IPS-18a (cell line): Measurements from ENCODE around the gene SUSD1.

ENCODE experiments used
- H3K27ac ChIP-seq: one replicate; pipeline ENCODE4 v1.5.1; 2013; ENCODE audit warnings: low read length
- H3K27me3 ChIP-seq: one replicate; pipeline ENCODE4 v1.6.1; 2013; ENCODE audit warnings: mild to moderate bottlenecking, low read length; ENCODE audit not compliant: control insufficient read depth, insufficient read depth
- H3K36me3 ChIP-seq: one replicate; pipeline ENCODE4 v1.6.1; 2013; ENCODE audit warnings: low read depth, low read length; ENCODE audit not compliant: control insufficient read depth
- H3K4me1 ChIP-seq: one replicate; pipeline ENCODE4 v1.6.1; 2013; ENCODE audit warnings: low read depth, low read length; ENCODE audit not compliant: control insufficient read depth
- H3K4me3 ChIP-seq: one replicate; pipeline ENCODE4 v1.5.1; 2013; ENCODE audit warnings: low read length
- H3K9ac ChIP-seq: one replicate; pipeline ENCODE4 v1.6.1; 2013; ENCODE audit warnings: mild to moderate bottlenecking, low read length, moderate library complexity
- H3K9me3 ChIP-seq: one replicate; pipeline ENCODE4 v1.6.1; 2013; ENCODE audit warnings: low read depth, low read length; ENCODE audit not compliant: control insufficient read depth

Gene SUSD1

GRCh38 chr9:112127281-112127680 is 47.8 kb downstream of the SUSD1 start:
- no peaks in the 10 kb centered on the region for H3K9me3 ChIP-seq
- no peak overlapping the region for H3K4me3 ChIP-seq
- H3K27me3 ChIP-seq = no peaks in the 10 kb centered on the region
- no peak overlapping the region for H3K9ac ChIP-seq
- H3K4me1 ChIP-seq = no peaks in the 10 kb centered on the region
- H3K27ac ChIP-seq = no peak overlapping the region
- no peaks in the 10 kb centered on the region for H3K36me3 ChIP-seq

- peaks cover under 1% of the 10 kb centered on the region for H3K4me1 ChIP-seq
- H3K27me3 ChIP-seq = no peaks in the 10 kb centered on the region
- no peaks in the 10 kb centered on the region for H3K36me3 ChIP-seq
- H3K9ac ChIP-seq = no peak overlapping the region
- no peak overlapping the region for H3K4me3 ChIP-seq
- H3K27ac ChIP-seq = no peak overlapping the region
- H3K9me3 ChIP-seq = no peaks in the 10 kb centered on the region
These were observed 49.1 kb downstream of the SUSD1 start for GRCh38 chr9:112125951-112126388.

GRCh38 chr9:112124156-112124555 is 50.9 kb downstream of the SUSD1 start:
- Histone ChIP-seq H3K27ac (no peak overlapping the region), H3K4me1 (peaks cover 11% of the 10 kb centered on the region), H3K36me3 (no peaks in the 10 kb centered on the region), H3K4me3 (no peak overlapping the region), H3K27me3 (no peaks in the 10 kb centered on the region), H3K9ac (no peak overlapping the region), H3K9me3 (no peaks in the 10 kb centered on the region)

GRCh38 chr9:112121633-112122032 is 53.5 kb downstream of the SUSD1 start:
- Histone ChIP-seq H3K4me1 (peaks cover 12% of the 10 kb centered on the region), H3K4me3 (no peak overlapping the region), H3K27ac (no peak overlapping the region), H3K27me3 (no peaks in the 10 kb centered on the region), H3K36me3 (no peaks in the 10 kb centered on the region), H3K9me3 (no peaks in the 10 kb centered on the region), H3K9ac (no peak overlapping the region)

DNA sequence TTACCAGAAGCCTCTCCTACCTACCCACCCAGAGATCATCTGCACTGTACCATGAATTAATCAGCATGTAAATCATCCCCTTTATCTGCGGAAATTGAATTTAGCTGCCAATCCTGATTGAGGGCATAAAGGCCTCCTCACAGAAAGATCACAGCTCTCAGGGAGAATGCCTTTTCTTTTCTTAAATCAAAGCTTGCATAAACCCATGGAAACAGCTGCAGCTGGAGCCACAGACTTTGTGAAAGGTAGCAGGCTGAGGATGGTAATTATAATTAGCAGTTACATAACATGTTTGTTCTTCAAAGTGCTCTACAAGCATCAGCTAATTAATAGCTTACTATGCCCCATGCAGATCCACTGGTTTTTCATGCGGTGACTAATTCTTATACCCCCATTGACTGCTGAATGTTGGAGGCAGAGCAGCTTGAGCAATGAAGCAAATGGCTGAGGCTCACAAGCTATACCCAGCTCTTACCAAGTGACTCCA is 54.6 kb downstream of the SUSD1 start:
- no peaks in the 10 kb centered on the region for H3K9me3 ChIP-seq
- peaks cover 12% of the 10 kb centered on the region for H3K4me1 ChIP-seq
- H3K9ac ChIP-seq = no peak overlapping the region
- no peaks in the 10 kb centered on the region for H3K27me3 ChIP-seq
- no peaks in the 10 kb centered on the region for H3K36me3 ChIP-seq
- no peak overlapping the region for H3K4me3 ChIP-seq
- H3K27ac ChIP-seq = no peak overlapping the region

GRCh38 chr9:112120030-112120341 is 55.1 kb downstream of the SUSD1 start:
- H3K9ac ChIP-seq = no peak overlapping the region
- no peak overlapping the region for H3K27ac ChIP-seq
- no peaks in the 10 kb centered on the region for H3K27me3 ChIP-seq
- no peak overlapping the region for H3K4me3 ChIP-seq
- no peaks in the 10 kb centered on the region for H3K9me3 ChIP-seq
- H3K4me1 ChIP-seq = peaks cover 12% of the 10 kb centered on the region
- H3K36me3 ChIP-seq = no peaks in the 10 kb centered on the region

DNA sequence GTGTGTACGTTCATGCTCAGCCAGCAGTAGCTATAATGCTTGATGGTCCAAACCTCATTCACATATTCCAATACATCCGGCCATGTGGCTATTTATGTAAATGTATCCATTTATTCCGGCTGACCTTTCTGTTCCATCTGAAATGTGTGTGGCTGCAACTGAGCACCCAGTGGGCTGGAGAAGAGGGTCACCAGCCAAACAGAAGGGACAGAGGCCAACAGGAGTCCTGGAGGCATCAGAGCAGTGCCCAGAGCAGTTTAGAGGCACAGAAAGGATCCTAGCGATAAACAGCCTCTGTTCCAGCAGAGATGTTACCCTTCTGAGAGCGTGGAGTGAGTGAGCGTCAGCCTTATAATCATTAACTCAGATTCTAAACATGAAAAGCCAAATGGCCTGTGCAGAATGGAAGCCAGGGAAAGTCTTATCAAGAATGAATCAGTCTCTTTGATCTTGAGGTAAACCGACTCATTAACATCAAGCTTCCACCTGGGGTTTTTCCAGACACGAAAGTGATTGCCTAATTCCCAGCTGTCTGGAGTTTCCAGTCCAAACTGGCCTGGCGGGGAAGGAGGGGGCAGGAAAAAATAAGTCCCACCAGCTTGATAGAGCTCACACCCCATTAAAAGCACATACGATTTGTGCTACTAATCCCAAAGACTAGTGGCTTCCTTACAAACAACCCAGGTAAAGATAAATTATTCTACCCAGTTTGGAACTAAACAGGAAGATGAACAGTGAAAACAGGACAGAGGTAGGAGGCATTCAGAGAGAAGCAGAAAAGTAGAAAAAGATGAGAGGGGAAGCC is 55.7 kb downstream of the SUSD1 start:
- Histone ChIP-seq H3K9me3 (no peaks in the 10 kb centered on the region), H3K4me1 (peaks cover 12% of the 10 kb centered on the region), H3K36me3 (no peaks in the 10 kb centered on the region), H3K27me3 (no peaks in the 10 kb centered on the region), H3K9ac (no peak overlapping the region), H3K4me3 (no peak overlapping the region), H3K27ac (no peak overlapping the region)

- no peaks in the 10 kb centered on the region for H3K36me3 ChIP-seq
- H3K27me3 ChIP-seq = no peaks in the 10 kb centered on the region
- H3K4me3 ChIP-seq = no peak overlapping the region
- H3K9ac ChIP-seq = no peak overlapping the region
- H3K27ac ChIP-seq = no peak overlapping the region
- no peaks in the 10 kb centered on the region for H3K9me3 ChIP-seq
- peaks cover 12% of the 10 kb centered on the region for H3K4me1 ChIP-seq
These were observed 57.1 kb downstream of the SUSD1 start for GRCh38 chr9:112118009-112118408.

GRCh38 chr9:112115970-112116753 is 58.9 kb downstream of the SUSD1 start:
- Histone ChIP-seq H3K27ac (no peak overlapping the region), H3K9me3 (no peaks in the 10 kb centered on the region), H3K4me1 (peaks cover 12% of the 10 kb centered on the region)

GRCh38 chr9:112115109-112115508 is 60.0 kb downstream of the SUSD1 start:
- peaks cover 4% of the 10 kb centered on the region for H3K4me1 ChIP-seq
- H3K9ac ChIP-seq = no peak overlapping the region
- no peaks in the 10 kb centered on the region for H3K36me3 ChIP-seq
- H3K4me3 ChIP-seq = no peak overlapping the region
- H3K27ac ChIP-seq = no peak overlapping the region
- no peaks in the 10 kb centered on the region for H3K27me3 ChIP-seq
- no peaks in the 10 kb centered on the region for H3K9me3 ChIP-seq

More at GRCh38 chr9:112115970-112116753, 58.9 kb downstream of the SUSD1 start:
- Histone ChIP-seq H3K9ac (no peak overlapping the region), H3K27me3 (no peaks in the 10 kb centered on the region), H3K4me3 (no peak overlapping the region), H3K36me3 (no peaks in the 10 kb centered on the region)

DNA sequence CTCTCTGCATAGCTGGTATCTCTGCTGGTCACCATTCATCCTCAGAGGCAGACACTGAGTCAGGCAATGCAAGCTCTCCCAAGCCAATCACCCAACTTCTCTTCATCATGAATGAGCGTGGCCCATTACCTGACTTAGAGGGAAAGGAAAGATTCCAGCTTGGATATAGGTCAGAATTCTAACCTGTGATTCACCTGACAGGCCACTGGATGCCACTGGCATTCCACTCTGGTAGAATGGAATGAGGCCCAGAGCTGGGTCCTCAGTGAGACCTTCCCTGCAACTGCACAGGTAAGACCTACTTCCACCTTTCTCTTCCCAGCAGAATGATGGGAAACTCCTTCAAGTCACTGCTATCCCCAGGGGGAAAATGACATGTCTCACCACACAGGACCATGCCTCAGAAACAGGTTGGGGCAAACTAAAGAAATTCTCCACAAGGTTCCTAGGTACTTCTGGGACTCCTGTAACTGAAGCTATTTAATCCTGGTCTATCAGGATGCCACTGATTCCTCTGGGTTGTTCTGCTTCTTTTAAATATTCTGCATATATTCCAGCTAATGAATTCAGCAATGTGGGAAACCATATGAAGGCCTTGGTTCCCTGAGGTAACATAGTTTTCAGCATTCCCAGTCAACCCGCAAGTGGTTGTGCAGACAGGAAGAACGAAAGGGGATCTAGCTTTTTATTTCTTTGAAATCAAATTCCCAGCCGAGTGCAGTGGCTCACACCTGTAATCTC is 62.0 kb downstream of the SUSD1 start:
- H3K4me1 ChIP-seq = no peaks in the 10 kb centered on the region
- no peak overlapping the region for H3K4me3 ChIP-seq
- H3K36me3 ChIP-seq = no peaks in the 10 kb centered on the region
- no peak overlapping the region for H3K9ac ChIP-seq
- H3K27ac ChIP-seq = no peak overlapping the region
- H3K27me3 ChIP-seq = no peaks in the 10 kb centered on the region
- H3K9me3 ChIP-seq = no peaks in the 10 kb centered on the region
